Epithelial cell of proximal tubule (primary cell): ENCODE data around the gene SERPINB13. TPM values are rescaled to one million over a fixed set of nuclear protein-coding genes. Genes with fewer than 3 reads are reported as not detected.

Experiments
- DNase-seq: peaks from one replicate; pipeline ENCODE4 v3.0.0-alpha.2; 2011; ENCODE audit warnings: low read depth
- H3K4me3 ChIP-seq: 2 replicates; pipeline ENCODE4 v1.5.1; 2011; ENCODE audit warnings: low read depth, mild to moderate bottlenecking, low read length
- total RNA-seq: library from RNA; depleted of rRNA; stranded (reverse); fragments of >200 nt; gene quantifications from 2 replicates; pipeline ENCODE4 v1.2.3, GENCODE V29; 2015
- TF ChIP-seq, protein P1 (sequence below): conservative IDR thresholded peaks from 2 replicates; pipeline ENCODE4 v1.5.1; 2012; ENCODE audit warnings: low read depth, mild to moderate bottlenecking, low read length

SERPINB13 gene
- total RNA-seq, 1 donor from 2014 or later: not detected

DNA sequence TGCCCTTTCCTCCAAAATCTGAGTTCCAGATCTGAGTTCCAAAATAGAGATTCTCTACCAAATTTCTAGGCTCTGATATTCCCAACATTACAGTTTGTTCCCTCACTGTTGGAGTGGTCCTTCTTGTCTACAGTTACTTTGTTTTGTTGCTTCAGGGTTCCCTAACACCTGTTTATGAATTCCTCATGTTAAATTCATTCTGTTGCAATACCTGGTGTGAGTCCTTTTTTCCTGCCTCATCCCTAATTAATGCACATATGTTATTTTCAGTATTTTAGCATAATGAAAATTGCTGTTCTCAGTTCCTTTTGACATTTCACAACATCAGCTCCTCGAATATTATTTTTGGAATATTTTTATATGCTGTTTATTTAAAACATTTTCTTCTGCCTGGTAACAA, 16.2 kb downstream of the SERPINB13 start:
- H3K4me3 ChIP-seq: no peak overlapping the region
- TF ChIP-seq, protein P1, sequence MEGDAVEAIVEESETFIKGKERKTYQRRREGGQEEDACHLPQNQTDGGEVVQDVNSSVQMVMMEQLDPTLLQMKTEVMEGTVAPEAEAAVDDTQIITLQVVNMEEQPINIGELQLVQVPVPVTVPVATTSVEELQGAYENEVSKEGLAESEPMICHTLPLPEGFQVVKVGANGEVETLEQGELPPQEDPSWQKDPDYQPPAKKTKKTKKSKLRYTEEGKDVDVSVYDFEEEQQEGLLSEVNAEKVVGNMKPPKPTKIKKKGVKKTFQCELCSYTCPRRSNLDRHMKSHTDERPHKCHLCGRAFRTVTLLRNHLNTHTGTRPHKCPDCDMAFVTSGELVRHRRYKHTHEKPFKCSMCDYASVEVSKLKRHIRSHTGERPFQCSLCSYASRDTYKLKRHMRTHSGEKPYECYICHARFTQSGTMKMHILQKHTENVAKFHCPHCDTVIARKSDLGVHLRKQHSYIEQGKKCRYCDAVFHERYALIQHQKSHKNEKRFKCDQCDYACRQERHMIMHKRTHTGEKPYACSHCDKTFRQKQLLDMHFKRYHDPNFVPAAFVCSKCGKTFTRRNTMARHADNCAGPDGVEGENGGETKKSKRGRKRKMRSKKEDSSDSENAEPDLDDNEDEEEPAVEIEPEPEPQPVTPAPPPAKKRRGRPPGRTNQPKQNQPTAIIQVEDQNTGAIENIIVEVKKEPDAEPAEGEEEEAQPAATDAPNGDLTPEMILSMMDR: no peak
- DNase-seq: no peak

GRCh38 chr18:63603772-63604171, 16.6 kb downstream of the SERPINB13 start:
- TF ChIP-seq, protein P1: no peak
- H3K4me3 ChIP-seq: no peak overlapping the region
- peak; percentile 4 for DNase-seq

DNA sequence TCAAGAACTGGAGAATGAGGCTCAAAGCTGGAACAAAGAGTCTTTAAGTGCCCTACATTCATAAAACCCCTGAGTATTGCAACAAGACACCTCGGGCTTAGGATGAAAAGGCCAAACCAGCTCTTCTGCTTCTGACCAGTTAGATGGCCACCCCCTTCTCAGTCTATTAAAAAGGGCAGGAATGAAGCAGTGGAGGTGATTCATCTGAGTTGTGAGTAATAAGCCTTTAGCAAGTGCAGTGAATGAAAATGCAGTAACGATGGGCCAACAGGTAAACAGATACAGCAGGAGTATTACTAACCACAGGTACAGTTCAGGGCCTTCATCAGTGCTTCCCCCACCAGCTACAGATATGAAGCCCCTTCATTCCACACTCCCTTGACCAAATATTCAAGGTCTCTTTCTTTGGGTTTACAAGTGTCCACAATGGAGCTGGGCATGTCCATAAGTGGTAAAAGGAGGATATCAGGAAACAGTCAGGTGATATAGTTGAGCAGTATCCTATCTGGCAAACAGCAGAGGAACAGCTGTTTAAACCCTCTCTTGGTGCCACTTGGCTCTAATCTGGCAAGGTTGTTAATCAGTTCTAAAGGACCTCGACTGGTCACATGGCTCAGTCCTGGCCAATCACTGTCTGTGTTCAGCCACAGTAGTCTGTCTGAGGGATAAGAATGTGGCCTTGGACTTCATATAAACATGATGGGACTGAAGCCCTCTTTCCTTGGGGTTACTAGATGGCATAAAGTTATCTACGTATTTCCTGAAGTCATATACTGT, 17.8 kb downstream of the SERPINB13 start:
- peak; percentile 64 for DNase-seq
- TF ChIP-seq, protein P1: no peak
- H3K4me3 ChIP-seq: no peak overlapping the region

DNA sequence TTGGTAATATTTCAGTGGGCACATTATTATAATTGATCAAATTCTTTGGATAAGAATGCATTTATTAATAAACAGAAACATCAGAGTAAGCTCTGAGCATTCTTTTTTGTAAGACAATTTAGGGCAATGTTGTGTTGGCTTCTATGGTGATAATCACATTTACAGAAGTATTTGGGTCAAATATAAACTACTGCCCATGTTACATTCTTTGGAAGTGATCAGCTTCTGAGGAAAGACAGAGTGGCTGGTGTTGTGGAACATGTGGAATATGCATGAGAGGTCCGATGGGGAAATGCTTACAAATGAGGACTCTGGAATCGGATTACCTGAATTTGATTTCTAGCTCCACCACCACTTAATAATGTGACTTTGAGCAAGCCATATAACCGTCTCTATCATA, 19.4 kb downstream of the SERPINB13 start:
- TF ChIP-seq, protein P1: no peak
- no peak overlapping the region for H3K4me3 ChIP-seq
- DNase-seq: peak; percentile 3

GRCh38 chr18:63613420-63613819, 26.3 kb downstream of the SERPINB13 start:
- no peak for DNase-seq
- H3K4me3 ChIP-seq: no peak overlapping the region
- TF ChIP-seq, protein P1: no peak

DNA sequence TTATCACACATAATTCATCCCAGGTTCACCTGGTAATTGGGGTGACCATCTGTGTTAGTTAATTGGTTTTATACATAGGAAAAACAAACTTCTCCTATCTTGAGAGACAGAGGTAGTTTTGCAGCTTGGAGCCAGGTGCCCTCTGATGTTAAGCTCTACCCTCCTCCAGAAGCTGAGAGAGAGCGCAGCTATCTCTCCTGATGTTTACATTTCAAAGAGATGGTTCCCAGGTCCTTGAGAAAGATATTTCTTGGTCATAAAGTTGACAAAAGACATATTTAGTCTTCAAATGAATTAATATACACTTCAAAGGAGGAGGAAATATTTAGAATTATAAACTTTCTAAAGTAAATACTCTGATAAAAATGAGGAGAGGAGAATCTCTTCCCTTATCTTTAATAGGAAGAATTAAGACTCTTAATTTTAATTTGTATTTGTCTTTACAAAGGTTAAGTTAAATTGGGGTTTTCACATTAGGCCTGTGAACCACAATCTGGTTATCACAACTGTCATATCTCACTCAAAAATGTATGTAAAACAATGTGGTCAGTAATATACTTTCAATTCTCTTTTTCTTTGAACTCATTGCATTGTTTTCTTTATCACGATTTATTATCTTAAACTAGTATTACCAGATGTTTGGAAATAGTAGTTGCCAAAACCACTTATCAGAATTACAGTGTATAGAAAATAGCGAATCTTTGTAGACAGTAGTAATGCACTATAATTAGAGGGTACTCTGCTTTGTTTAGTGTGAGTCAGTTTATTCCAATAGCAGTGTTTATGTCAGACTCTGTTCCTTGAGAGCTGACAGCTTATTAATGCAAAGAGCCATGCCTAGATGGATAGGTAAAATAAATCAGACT, 30.1 kb downstream of the SERPINB13 start:
- DNase-seq: no peak
- H3K4me3 ChIP-seq: no peak overlapping the region

More for the DNA sequence above, 30.1 kb downstream of the SERPINB13 start:
- TF ChIP-seq, protein P1: no peak
